NCI-H2227 treated with DMSO at 0.1 percent for 48 hours (cell line): Measurements from ENCODE around the gene WAPL.
"Not testable (repeated sequence)": the region's sequence is repeated elsewhere in the genome, so short reads cannot be mapped to it uniquely, and the experiment has no call there.

ENCODE experiments used
- DNase-seq: peaks from one replicate; lab custom pipeline; 2025; lab: John Stamatoyannopoulos, UW

The WAPL gene

GRCh38 chr10:86521678-86522509 is at the start of gene WAPL:
Gene WAPL, minus strand, starts transcription at chr10:86521792. Its CDS starts 3,723 bp downstream, at chr10:86518069.
- DNase-seq: peak; percentile 77

GRCh38 chr10:86569335-86569734 is 47.7 kb upstream of the WAPL start:
- no peak for DNase-seq

- not testable (repeated sequence) for DNase-seq
Observed at GRCh38 chr10:86566518-86566917, 44.9 kb upstream of the WAPL start.

GRCh38 chr10:86563338-86563737 is 41.7 kb upstream of the WAPL start:
- not testable (repeated sequence) for DNase-seq

GRCh38 chr10:86558695-86559094 is 37.1 kb upstream of the WAPL start:
- not testable (repeated sequence) for DNase-seq

- no peak for DNase-seq
Observed at GRCh38 chr10:86556933-86557649, 35.5 kb upstream of the WAPL start.

GRCh38 chr10:86556532-86556931 is 34.9 kb upstream of the WAPL start:
- no peak for DNase-seq

- DNase-seq: no peak
Observed at GRCh38 chr10:86553639-86554038, 32.0 kb upstream of the WAPL start.

GRCh38 chr10:86553213-86553612 is 31.6 kb upstream of the WAPL start:
- DNase-seq: no peak

- no peak for DNase-seq
Observed at GRCh38 chr10:86547296-86547695, 25.7 kb upstream of the WAPL start.

- DNase-seq: no peak
Observed at GRCh38 chr10:86545101-86545500, 23.5 kb upstream of the WAPL start.

- DNase-seq: no peak
Observed at GRCh38 chr10:86540016-86540415, 18.4 kb upstream of the WAPL start.

- DNase-seq: no peak
Observed at GRCh38 chr10:86538547-86538946, 17.0 kb upstream of the WAPL start.

GRCh38 chr10:86538040-86538439 is 16.4 kb upstream of the WAPL start:
- DNase-seq: not testable (repeated sequence)

- no peak for DNase-seq
Observed at GRCh38 chr10:86536294-86536861, 14.8 kb upstream of the WAPL start.

GRCh38 chr10:86535132-86535882 is 13.7 kb upstream of the WAPL start:
- no peak for DNase-seq

GRCh38 chr10:86533328-86533727 is 11.7 kb upstream of the WAPL start:
- DNase-seq: no peak

- not testable (repeated sequence) for DNase-seq
Observed at GRCh38 chr10:86528736-86529135, 7.1 kb upstream of the WAPL start.

GRCh38 chr10:86526606-86527005 is 5.0 kb upstream of the WAPL start:
- no peak for DNase-seq

- not testable (repeated sequence) for DNase-seq
Observed at GRCh38 chr10:86525713-86526112, 4.1 kb upstream of the WAPL start.

GRCh38 chr10:86524225-86524962 is 2.8 kb upstream of the WAPL start:
- DNase-seq: no peak
